BLaER1 (cell line): ENCODE data around the gene RAB40B.

Experiments used
- H3K27ac ChIP-seq: shearing (Covaris generic); formaldehyde crosslinking; 2 replicates; pipeline ENCODE4 v1.8.1; 2022
- H3K27me3 ChIP-seq: shearing (Covaris generic); formaldehyde crosslinking; 2 replicates; pipeline ENCODE4 v1.8.1; 2022
- H3K36me3 ChIP-seq: shearing (Covaris generic); formaldehyde crosslinking; 2 replicates; pipeline ENCODE4 v1.8.1; 2022
- H3K4me1 ChIP-seq: shearing (Covaris generic); formaldehyde crosslinking; 2 replicates; pipeline ENCODE4 v1.8.1; 2022
- H3K4me2 ChIP-seq: shearing (Covaris generic); formaldehyde crosslinking; 2 replicates; pipeline ENCODE4 v1.8.1; 2022
- H3K4me3 ChIP-seq: shearing (Covaris generic); formaldehyde crosslinking; 2 replicates; pipeline ENCODE4 v1.8.1; 2022
- H3K9ac ChIP-seq: shearing (Covaris generic); formaldehyde crosslinking; 2 replicates; pipeline ENCODE4 v1.8.1; 2022
- H3K9me3 ChIP-seq: shearing (Covaris generic); formaldehyde crosslinking; 2 replicates; pipeline ENCODE4 v1.8.1; 2022
- H4K20me1 ChIP-seq: shearing (Covaris generic); formaldehyde crosslinking; 2 replicates; pipeline ENCODE4 v1.8.1; 2022
- Cebpa-rat ChIP-seq: shearing (Covaris generic); IDR thresholded peaks from 2 replicates; pipeline ENCODE4 v1.8.1; 2022

RAB40B gene

DNA sequence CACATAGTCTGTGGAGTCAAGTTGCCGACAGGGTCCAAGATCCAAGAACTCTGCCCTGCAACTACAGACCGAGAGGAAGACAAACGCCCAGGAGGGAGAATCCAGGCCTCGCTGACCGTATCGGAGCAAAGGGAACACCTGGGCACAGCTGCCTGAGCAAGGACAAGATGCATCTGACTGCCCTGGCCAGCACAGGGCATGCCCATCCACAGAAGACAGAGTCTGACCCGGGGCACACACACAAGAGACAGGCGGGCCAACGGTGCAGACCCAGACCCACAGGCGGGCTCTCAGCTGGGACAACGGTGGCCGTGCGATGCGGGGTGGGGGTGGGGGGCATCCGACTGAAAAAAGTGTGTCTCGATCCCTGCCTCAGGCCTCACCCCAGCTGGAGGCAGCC is 6.2 kb downstream of the RAB40B start:
- TF ChIP-seq Cebpa-rat, result no peak
- no peak overlapping the region for H3K4me3 ChIP-seq
- H3K4me1 ChIP-seq, result peaks cover 58% of the 10 kb centered on the region
- peaks cover 12% of the 10 kb centered on the region for H3K36me3 ChIP-seq
- peaks cover 22% of the 10 kb centered on the region for H4K20me1 ChIP-seq
- peaks cover 40% of the 10 kb centered on the region for H3K9me3 ChIP-seq
- H3K4me2 ChIP-seq, result peak overlapping the region; percentile 79
- H3K27ac ChIP-seq, result no peak overlapping the region
- H3K27me3 ChIP-seq, result peaks cover 24% of the 10 kb centered on the region
- peak overlapping the region; percentile 41; the same call in 1 of the 2 replicates for H3K9ac ChIP-seq

DNA sequence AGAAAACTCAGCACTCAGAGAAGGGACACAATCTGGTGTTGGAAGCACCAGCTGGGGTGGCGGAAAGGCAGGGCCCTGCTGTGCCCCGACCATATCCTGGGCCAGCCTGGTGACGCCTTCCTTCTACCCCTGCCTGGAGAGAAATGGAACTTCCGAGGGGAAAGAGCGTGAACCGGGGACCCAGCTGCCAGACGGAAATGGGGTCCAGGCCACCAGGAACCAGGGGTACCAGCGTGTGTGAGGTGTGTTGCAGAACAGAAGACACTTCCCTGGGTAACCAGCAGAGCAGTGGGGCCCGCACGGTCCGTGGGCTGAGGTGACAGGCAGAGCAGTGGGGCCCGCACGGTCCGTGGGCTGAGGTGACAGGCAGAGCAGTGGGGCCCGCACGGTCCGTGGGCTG is 6.8 kb downstream of the RAB40B start:
- no peak for TF ChIP-seq Cebpa-rat
- Histone ChIP-seq H3K9me3 (peaks cover 35% of the 10 kb centered on the region), H3K4me2 (peak overlapping the region; percentile 79), H4K20me1 (peaks cover 17% of the 10 kb centered on the region), H3K4me3 (no peak overlapping the region), H3K27ac (peak overlapping the region; percentile 35), H3K36me3 (peaks cover 12% of the 10 kb centered on the region), H3K9ac (peak overlapping the region; percentile 24; the same call in 1 of the 2 replicates), H3K4me1 (peaks cover 54% of the 10 kb centered on the region), H3K27me3 (peaks cover 18% of the 10 kb centered on the region)

DNA sequence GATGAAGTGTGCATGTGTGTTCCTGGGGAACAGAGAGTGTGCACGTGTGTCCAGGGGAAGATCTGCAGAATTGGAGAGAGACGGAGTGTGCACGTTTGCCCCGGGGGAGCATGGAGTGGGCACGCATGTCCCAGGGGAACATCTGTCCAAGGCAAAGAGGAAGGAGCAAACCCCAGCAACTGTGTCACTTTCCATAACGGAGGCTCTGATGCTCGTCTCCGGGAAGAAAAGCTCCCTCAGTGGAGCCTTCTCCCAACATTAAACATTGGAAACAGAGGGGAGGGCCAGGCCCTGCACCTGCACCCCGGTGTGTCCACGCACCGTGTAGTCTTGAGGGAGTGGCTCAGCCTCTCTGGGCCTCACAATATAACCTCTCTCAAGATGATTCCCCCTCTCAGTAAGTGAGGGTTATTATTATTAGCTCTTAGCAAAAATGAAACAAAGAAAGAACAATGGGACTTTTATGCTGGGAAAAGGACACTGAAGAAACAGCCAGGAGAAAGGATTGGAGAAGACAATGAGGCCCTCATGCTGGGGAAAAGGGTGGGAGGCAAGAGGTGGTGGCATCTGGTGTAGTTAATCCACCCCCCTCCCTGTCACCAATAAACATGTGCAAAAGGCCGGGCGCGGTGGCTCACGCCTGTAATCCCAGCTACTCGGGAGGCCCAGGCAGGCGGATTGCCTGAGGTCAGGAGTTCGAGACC is 7.6 kb downstream of the RAB40B start:
- Histone ChIP-seq H3K4me3 (no peak overlapping the region), H3K4me2 (peak overlapping the region; percentile 79)

DNA sequence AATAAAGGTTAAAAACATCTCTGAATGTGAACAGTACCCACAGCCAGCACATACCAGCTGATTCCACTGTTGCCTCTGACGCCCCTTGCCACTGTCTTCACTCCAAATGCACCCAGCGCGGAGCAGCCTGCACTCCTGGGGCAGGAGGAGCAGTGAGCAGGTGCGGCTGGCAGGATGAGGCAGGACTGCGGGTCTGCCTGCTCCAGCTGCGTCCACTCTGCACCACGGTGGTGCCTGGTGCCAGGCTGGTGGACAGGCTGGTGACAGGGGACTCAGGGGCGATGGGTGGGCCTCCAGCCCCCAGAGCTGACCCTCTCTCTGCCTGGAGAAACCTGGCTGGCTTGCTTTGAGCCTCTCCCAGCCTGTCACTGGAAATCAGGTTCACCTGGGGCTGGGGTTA is 9.4 kb downstream of the RAB40B start:
- Histone ChIP-seq H3K27ac (no peak overlapping the region), H4K20me1 (peaks cover 9% of the 10 kb centered on the region; the same call in 1 of the 2 replicates), H3K4me1 (peaks cover 54% of the 10 kb centered on the region), H3K36me3 (peaks cover 7% of the 10 kb centered on the region; the same call in 1 of the 2 replicates), H3K4me2 (no peak overlapping the region), H3K9ac (no peak overlapping the region), H3K27me3 (no peaks in the 10 kb centered on the region), H3K9me3 (peaks cover 9% of the 10 kb centered on the region), H3K4me3 (no peak overlapping the region)
- TF ChIP-seq Cebpa-rat, result no peak

More for the DNA sequence above, 7.6 kb downstream of the RAB40B start:
- H3K4me1 ChIP-seq, result peaks cover 54% of the 10 kb centered on the region
- no peak for TF ChIP-seq Cebpa-rat
- H3K27me3 ChIP-seq, result peaks cover 10% of the 10 kb centered on the region
- H3K36me3 ChIP-seq, result peaks cover 8% of the 10 kb centered on the region
- H3K27ac ChIP-seq, result peak overlapping the region; percentile 35
- peaks cover 28% of the 10 kb centered on the region for H3K9me3 ChIP-seq
- peak overlapping the region; percentile 53; the same call in 1 of the 2 replicates for H3K9ac ChIP-seq
- peaks cover 9% of the 10 kb centered on the region; the same call in 1 of the 2 replicates for H4K20me1 ChIP-seq

DNA sequence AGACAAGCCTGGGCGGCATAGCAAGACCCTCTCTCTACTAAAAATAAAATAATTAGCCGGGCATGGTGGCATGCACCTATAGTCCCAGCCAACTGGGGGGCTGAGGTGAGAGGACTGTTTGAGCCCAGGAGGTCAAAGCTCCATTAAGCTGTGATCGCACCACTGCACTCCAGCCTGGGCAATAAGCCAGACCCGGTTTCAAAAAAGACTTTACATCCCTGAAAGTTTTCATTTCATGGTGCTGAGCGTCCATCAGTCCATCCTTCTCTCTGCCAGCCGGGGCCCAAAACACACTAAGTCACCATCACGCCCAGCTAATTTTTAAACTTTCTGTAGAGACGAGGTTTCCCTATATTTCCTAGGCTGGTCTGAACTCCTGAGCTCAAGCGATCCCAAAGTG is 10.6 kb downstream of the RAB40B start:
- Histone ChIP-seq H4K20me1 (peaks cover 9% of the 10 kb centered on the region; the same call in 1 of the 2 replicates), H3K4me2 (no peak overlapping the region), H3K4me3 (no peak overlapping the region), H3K9ac (no peak overlapping the region), H3K9me3 (no peaks in the 10 kb centered on the region), H3K27ac (no peak overlapping the region), H3K4me1 (peaks cover 48% of the 10 kb centered on the region), H3K36me3 (peaks cover 5% of the 10 kb centered on the region; the same call in 1 of the 2 replicates), H3K27me3 (no peaks in the 10 kb centered on the region)
- TF ChIP-seq Cebpa-rat, result no peak

DNA sequence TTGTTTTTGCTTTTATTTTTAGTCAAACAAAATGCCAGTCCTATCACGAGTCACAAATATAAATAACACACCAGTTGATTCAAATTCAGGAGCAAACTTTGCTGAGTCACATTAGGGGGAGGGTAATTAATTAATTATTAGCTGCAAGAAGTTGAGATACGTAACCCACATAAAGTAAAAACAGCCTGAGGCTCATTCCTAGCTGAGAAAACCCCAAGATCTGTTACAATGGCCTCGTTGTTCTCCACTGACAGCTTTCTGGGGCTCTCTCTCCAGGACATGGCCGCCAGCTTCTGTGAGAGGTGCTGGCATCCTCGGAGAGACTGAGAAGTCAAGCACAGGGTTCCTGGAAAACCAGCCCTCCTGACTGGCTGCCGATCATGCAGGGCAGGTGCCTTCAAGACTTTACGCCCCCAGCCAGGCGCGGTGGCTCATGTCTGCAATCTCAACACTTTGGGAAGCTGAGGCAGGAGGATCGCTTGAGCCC is 11.1 kb downstream of the RAB40B start:
- Histone ChIP-seq H3K4me2 (no peak overlapping the region), H3K36me3 (peaks cover 5% of the 10 kb centered on the region; the same call in 1 of the 2 replicates), H3K27ac (no peak overlapping the region), H3K9me3 (no peaks in the 10 kb centered on the region), H4K20me1 (peaks cover 9% of the 10 kb centered on the region; the same call in 1 of the 2 replicates), H3K27me3 (no peaks in the 10 kb centered on the region), H3K4me1 (peaks cover 44% of the 10 kb centered on the region), H3K9ac (no peak overlapping the region), H3K4me3 (no peak overlapping the region)
- TF ChIP-seq Cebpa-rat, result no peak

DNA sequence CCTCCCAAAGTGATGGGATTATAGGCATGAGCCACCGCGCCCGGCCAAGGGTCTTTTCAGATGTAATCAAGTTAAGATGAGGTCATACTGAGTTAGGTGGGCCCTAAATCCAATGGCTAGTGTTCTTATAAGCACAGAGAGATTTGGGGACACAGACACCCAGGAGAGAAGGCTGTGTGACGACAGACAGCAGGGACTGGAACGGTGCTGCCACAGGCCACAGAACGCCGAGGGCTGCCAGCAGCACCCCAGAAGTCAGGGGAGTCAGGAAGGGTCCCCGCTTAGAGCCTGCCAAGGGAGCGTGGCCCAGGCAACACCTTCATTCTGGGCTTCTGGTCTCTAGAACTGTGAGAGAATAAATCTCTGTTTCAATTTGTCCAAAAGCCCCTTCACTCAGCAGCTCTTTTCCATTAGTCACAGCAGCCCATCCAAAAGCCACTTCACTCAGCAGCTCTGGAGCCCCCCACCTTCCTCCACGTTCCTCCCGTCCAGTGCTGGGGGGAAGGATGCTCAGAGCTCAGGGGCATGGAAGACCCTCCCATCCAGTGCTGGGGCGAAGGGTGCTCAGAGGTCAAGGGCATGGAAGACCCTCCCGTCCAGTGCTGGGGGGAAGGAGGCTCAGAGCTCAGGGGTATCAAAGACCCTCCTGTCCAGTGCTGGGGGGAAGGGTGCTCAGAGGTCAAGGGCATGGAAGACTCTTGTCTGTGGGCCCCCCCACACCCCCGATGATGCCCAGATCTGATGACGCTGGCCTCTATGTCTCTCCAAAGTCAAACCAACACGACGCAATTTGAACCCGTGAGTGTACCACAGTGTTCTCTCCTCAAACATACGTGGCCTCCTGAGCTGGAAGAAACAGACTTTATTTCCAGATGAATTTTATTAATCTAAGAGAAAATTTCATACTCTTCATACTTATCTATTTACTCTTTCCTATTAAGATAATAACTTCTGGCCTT is 11.9 kb downstream of the RAB40B start:
- Histone ChIP-seq H3K4me2 (no peak overlapping the region), H3K27me3 (no peaks in the 10 kb centered on the region), H3K36me3 (peaks cover 5% of the 10 kb centered on the region; the same call in 1 of the 2 replicates), H3K9ac (no peak overlapping the region), H3K4me3 (no peak overlapping the region), H4K20me1 (peaks cover 9% of the 10 kb centered on the region; the same call in 1 of the 2 replicates), H3K4me1 (peaks cover 36% of the 10 kb centered on the region), H3K9me3 (peaks cover 4% of the 10 kb centered on the region), H3K27ac (no peak overlapping the region)
- TF ChIP-seq Cebpa-rat, result no peak

DNA sequence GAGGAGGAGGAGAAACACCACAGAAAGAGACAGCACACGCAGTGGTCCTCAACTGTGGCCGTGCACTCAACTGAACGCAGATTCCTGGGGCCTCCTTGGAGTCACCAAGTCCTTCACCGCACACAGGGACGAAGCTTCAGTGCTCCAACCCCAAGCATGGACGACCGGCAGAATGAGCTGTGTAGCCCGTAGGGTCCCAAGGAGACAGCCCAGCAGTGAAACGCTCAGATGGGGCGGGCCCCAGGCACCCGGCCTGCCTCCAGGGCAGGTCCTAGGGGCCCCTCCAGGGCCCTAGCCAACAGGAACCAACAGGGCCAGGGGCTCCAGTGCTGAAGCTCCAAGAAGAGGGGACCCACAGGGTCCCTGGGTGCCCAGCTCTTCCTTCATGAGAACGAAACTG is 13.2 kb downstream of the RAB40B start:
- Histone ChIP-seq H4K20me1 (peaks cover 9% of the 10 kb centered on the region; the same call in 1 of the 2 replicates), H3K9ac (no peak overlapping the region), H3K4me3 (no peak overlapping the region), H3K4me2 (no peak overlapping the region), H3K9me3 (peaks cover 11% of the 10 kb centered on the region), H3K27me3 (no peaks in the 10 kb centered on the region), H3K27ac (no peak overlapping the region), H3K36me3 (peaks cover 11% of the 10 kb centered on the region; the same call in 1 of the 2 replicates), H3K4me1 (peaks cover 23% of the 10 kb centered on the region)
- TF ChIP-seq Cebpa-rat, result no peak

DNA sequence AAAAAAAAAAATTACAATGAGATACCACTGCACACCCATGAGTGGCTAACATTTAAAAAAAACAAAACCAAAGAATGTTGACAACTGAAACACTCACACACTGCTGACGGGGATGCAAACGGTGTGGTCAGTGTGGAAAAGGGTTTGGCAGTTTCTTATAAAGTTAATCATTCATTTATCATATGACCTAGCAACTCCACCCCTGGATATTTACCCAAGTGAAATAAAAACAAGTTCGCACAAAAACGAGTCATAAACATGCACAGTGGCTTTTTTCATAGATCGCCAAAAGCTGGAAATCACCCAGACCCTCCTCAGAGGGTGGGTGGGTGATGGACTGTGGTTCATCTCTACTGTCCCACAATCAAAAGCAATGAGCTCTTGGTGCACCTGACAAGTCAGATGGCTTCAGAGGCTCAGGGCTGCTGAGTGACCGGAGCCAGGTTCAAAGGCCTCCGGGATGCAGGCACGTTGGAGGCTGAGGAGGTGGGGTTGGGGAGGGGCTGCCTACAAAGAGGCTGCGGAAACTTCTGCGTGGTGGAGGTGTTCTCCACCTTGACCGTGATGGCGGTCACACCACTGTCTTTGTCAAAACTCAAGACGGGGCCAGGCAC is 14.2 kb downstream of the RAB40B start:
- Histone ChIP-seq H3K36me3 (peaks cover 11% of the 10 kb centered on the region; the same call in 1 of the 2 replicates), H3K27ac (no peak overlapping the region), H3K9me3 (peaks cover 11% of the 10 kb centered on the region), H3K9ac (no peak overlapping the region), H3K4me1 (peaks cover 23% of the 10 kb centered on the region), H4K20me1 (0 out of 2 replicates have a peak, but pooled peaks cover 5% of the 10 kb centered on the region), H3K27me3 (no peaks in the 10 kb centered on the region), H3K4me2 (no peak overlapping the region), H3K4me3 (no peak overlapping the region)
- no peak for TF ChIP-seq Cebpa-rat
